ENCODE measurements around the gene TPM4. TPM values are rescaled to one million over a fixed set of nuclear protein-coding genes. Genes with fewer than 3 reads are reported as not detected.

Gene TPM4
- total and polyA plus RNA-seq, 2 of the 8 experiments (the other 6 are each of a cell fraction or from before 2014, with no cell fraction given): 160 to 359 TPM

DNA sequence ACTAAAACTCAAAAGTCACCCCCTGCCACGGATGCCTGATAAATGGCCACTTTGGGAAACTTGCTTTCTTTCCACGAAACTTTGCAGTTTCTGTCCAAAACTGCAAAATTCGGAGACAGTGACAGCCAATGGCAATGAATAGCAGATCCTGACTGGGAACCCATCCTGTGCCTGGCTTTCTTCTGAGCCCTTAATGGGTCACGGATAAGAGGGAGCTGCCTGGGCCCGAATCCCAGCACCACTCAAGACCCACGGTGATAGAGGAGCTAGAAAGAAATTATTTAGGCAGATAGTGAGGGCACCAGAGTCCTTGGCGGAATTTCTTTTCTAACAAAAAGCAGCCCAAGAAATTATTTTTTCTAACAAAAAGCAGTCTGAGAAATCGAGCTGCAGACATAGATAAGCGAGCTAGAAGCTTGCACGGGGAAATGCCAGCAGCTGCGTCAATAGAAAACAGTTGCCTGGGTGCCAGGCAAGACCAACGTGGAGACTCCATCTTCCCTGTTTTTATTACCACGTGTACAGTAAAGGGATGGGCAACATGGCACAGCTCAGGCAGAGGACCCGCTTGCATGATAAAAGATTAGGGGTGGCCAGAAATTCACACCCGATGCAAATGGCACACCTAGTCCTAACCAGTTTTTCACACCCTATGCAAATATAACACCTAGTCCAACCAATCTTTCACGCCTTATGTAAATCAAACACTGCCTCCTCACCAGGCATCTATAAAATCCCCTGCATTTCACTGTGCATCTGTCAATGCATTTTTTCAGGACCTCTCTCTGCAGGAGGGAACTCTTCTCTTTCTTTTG, 60.1 kb downstream of the TPM4 start (continued):
- no peak for TF ChIP-seq MAX (IDR thresholded peaks at IDR 0.05)
- TF ChIP-seq ASH2L (IDR thresholded peaks at IDR 0.05; ENCODE audit: low read length): no peak
- TF ChIP-seq CHD1 (IDR thresholded peaks at IDR 0.05; ENCODE audit: low read depth, low read length): no peak
- no peak for TF ChIP-seq POU5F1 (IDR thresholded peaks at IDR 0.05; ENCODE audit: low read depth, low read length)
- TF ChIP-seq HDAC6 (IDR thresholded peaks at IDR 0.05; ENCODE audit: low read depth, low read length): no peak
